Hematopoietic multipotent progenitor cell treated with erythropoietin and hydrocortisone succinate and interleukin-3 and kit ligand, for 8 days (in vitro differentiated cells): Measurements from ENCODE around the gene DECR2.
"Not testable (repeated sequence)": the region's sequence is repeated elsewhere in the genome, so short reads cannot be mapped to it uniquely, and the experiment has no call there.

Experiments used
- DNase-seq: peaks from one replicate; pipeline ENCODE4 v3.0.0-alpha.2; 2015

Gene DECR2

GRCh38 chr16:401468-402348, at the start of gene DECR2:
Gene DECR2 (plus strand): TSS chr16:401885. CDS start chr16:401964, 79 bp downstream.
- DNase-seq = peak; percentile 88

GRCh38 chr16:352547-353403, 48.9 kb upstream of the DECR2 start, which contains the start of gene AXIN1:
Gene AXIN1 (minus strand): TSS chr16:352723. CDS start chr16:347025, 5,698 bp downstream.
- DNase-seq = peak; percentile 96

GRCh38 chr16:353404-354290, 48.0 kb upstream of the DECR2 start:
- no peak for DNase-seq

- DNase-seq = no peak
Observed at GRCh38 chr16:354291-354881, 47.3 kb upstream of the DECR2 start.

GRCh38 chr16:354971-355461, 46.7 kb upstream of the DECR2 start:
- no peak for DNase-seq

GRCh38 chr16:356741-357140, 44.9 kb upstream of the DECR2 start:
- DNase-seq = no peak

GRCh38 chr16:359067-359763, 42.5 kb upstream of the DECR2 start:
- no peak for DNase-seq

GRCh38 chr16:359871-360697, 41.6 kb upstream of the DECR2 start:
- no peak for DNase-seq

- DNase-seq = no peak
Observed at GRCh38 chr16:360698-361336, 40.9 kb upstream of the DECR2 start.

GRCh38 chr16:361341-361871, 40.3 kb upstream of the DECR2 start:
- DNase-seq = no peak

- DNase-seq = peak; percentile 85
Observed at GRCh38 chr16:361872-362701, 39.6 kb upstream of the DECR2 start.

- DNase-seq = not testable (repeated sequence)
Observed at GRCh38 chr16:362702-362999, 39.0 kb upstream of the DECR2 start.

GRCh38 chr16:363110-363765, 38.4 kb upstream of the DECR2 start:
- no peak for DNase-seq

- no peak for DNase-seq
Observed at GRCh38 chr16:363766-364490, 37.8 kb upstream of the DECR2 start.

- DNase-seq = peak; percentile 75
Observed at GRCh38 chr16:364595-365491, 36.8 kb upstream of the DECR2 start.

- DNase-seq = no peak
Observed at GRCh38 chr16:366476-366875, 35.2 kb upstream of the DECR2 start.
